H9 (cell line): ENCODE data around the gene LPP. TPM values are rescaled to one million over a fixed set of nuclear protein-coding genes. Genes with fewer than 3 reads are reported as not detected.

ENCODE experiments used
- DNase-seq: peaks from one replicate; pipeline ENCODE4 v3.0.0-alpha.2; 2017
- H2AFZ ChIP-seq: one replicate; pipeline ENCODE4 v1.6.1; 2013; ENCODE audit warnings: mild to moderate bottlenecking, low read length, control low read depth, moderate library complexity
- H2AK5ac ChIP-seq: 2 replicates; pipeline ENCODE4 v1.6.1; 2013; ENCODE audit warnings: low read length, control low read depth, mixed read lengths; ENCODE audit not compliant: insufficient read length
- H2BK120ac ChIP-seq: one replicate; pipeline ENCODE4 v1.6.1; 2013; ENCODE audit warnings: low read depth, mild to moderate bottlenecking, low read length, control low read depth, inconsistent platforms; ENCODE audit not compliant: poor library complexity, severe bottlenecking
- H2BK12ac ChIP-seq: 2 replicates; pipeline ENCODE4 v1.6.1; 2013; ENCODE audit warnings: low read length, control low read depth, mixed read lengths, low read depth; ENCODE audit not compliant: insufficient read length
- H2BK15ac ChIP-seq: 2 replicates; pipeline ENCODE4 v1.6.1; 2013; ENCODE audit warnings: low read depth, low read length, control low read depth
- H2BK20ac ChIP-seq: one replicate; pipeline ENCODE4 v1.6.1; 2013; ENCODE audit warnings: low read depth, mild to moderate bottlenecking, low read length, control low read depth, inconsistent platforms; ENCODE audit not compliant: poor library complexity, severe bottlenecking
- H2BK5ac ChIP-seq: 2 replicates; pipeline ENCODE4 v1.6.1; 2013; ENCODE audit warnings: low read length, control low read depth, mixed read lengths; ENCODE audit not compliant: insufficient read length
- H3K14ac ChIP-seq: 2 replicates; pipeline ENCODE4 v1.6.1; 2013; ENCODE audit warnings: low read length, control low read depth; ENCODE audit not compliant: insufficient read depth
- H3K18ac ChIP-seq: 2 replicates; pipeline ENCODE4 v1.6.1; 2013; ENCODE audit warnings: low read depth, mild to moderate bottlenecking, mixed read lengths, low read length, control low read depth; ENCODE audit not compliant: insufficient read length
- H3K23ac ChIP-seq: 2 replicates; pipeline ENCODE4 v1.6.1; 2013; ENCODE audit warnings: low read length, control low read depth, mixed read lengths, low read depth; ENCODE audit not compliant: insufficient read length
- H3K23me2 ChIP-seq: 2 replicates; pipeline ENCODE4 v1.6.1; 2013; ENCODE audit warnings: low read depth, mild to moderate bottlenecking, mixed read lengths, low read length, control low read depth; ENCODE audit not compliant: insufficient read length, poor library complexity, severe bottlenecking
- H3K27ac ChIP-seq: 2 replicates; pipeline ENCODE4 v1.5.1; 2013; ENCODE audit warnings: low read length, control low read depth, mixed read lengths, low read depth; ENCODE audit not compliant: insufficient read length
- H3K27me3 ChIP-seq: 2 replicates; pipeline ENCODE4 v1.6.1; 2013; ENCODE audit warnings: low read length, control low read depth, inconsistent platforms; ENCODE audit not compliant: insufficient read depth
- H3K4ac ChIP-seq: 2 replicates; pipeline ENCODE4 v1.6.1; 2013; ENCODE audit warnings: low read depth, mild to moderate bottlenecking, control low read depth, inconsistent platforms, low read length, moderate library complexity
- H3K4me1 ChIP-seq: 2 replicates; pipeline ENCODE4 v1.6.1; 2013; ENCODE audit warnings: low read length, control low read depth, inconsistent platforms; ENCODE audit not compliant: insufficient read depth
- H3K4me2 ChIP-seq: 2 replicates; pipeline ENCODE4 v1.6.1; 2013; ENCODE audit warnings: low read length, control low read depth, mixed read lengths; ENCODE audit not compliant: insufficient read length, insufficient read depth
- H3K56ac ChIP-seq: 2 replicates; pipeline ENCODE4 v1.6.1; 2013; ENCODE audit warnings: low read depth, mild to moderate bottlenecking, mixed read lengths, low read length, control low read depth; ENCODE audit not compliant: insufficient read length
- H3K79me1 ChIP-seq: 2 replicates; pipeline ENCODE4 v1.6.1; 2013; ENCODE audit warnings: low read depth, mild to moderate bottlenecking, moderate library complexity, low read length, control low read depth, inconsistent platforms; ENCODE audit not compliant: insufficient read depth, poor library complexity, severe bottlenecking
- H3K79me2 ChIP-seq: 2 replicates; pipeline ENCODE4 v1.6.1; 2013; ENCODE audit warnings: low read length, control low read depth, inconsistent platforms; ENCODE audit not compliant: insufficient read depth
- H3K9ac ChIP-seq: 2 replicates; pipeline ENCODE4 v1.6.1; 2013; ENCODE audit warnings: low read length, control low read depth, mixed read lengths; ENCODE audit not compliant: insufficient read length; ENCODE audit errors: extremely low read depth
- H3K9me3 ChIP-seq: one replicate; pipeline ENCODE4 v1.6.1; 2013; ENCODE audit warnings: low read depth, low read length, inconsistent platforms; ENCODE audit not compliant: control insufficient read depth
- H3T11ph ChIP-seq: one replicate; pipeline ENCODE4 v1.6.1; 2013; ENCODE audit warnings: mild to moderate bottlenecking, low read length, control low read depth, inconsistent platforms
- H4K20me1 ChIP-seq: one replicate; pipeline ENCODE4 v1.6.1; 2013; ENCODE audit not compliant: control insufficient read depth, insufficient read length, insufficient read depth
- H4K5ac ChIP-seq: 2 replicates; pipeline ENCODE4 v1.6.1; 2013; ENCODE audit warnings: low read depth, mild to moderate bottlenecking, mixed read lengths, low read length, control low read depth; ENCODE audit not compliant: insufficient read length
- H4K8ac ChIP-seq: replicated peaks from 2 replicates; pipeline ENCODE4 v1.6.1; 2013; ENCODE audit warnings: low read length, control low read depth, mixed read lengths, low read depth; ENCODE audit not compliant: insufficient read length
- H4K91ac ChIP-seq: 2 replicates; pipeline ENCODE4 v1.6.1; 2013; ENCODE audit warnings: low read depth, mild to moderate bottlenecking, moderate library complexity, mixed read lengths, low read length, control low read depth; ENCODE audit not compliant: insufficient read length
- H3K27ac Mint-ChIP-seq, 3 experiments: 2 replicates in 2 of 3; 3 replicates in 1 of 3; pipeline ENCODE4 v1.8.0; 2020 to 2021; ENCODE audit warnings: mixed read lengths in 3 of 3, mild to moderate bottlenecking in 1 of 3, moderate library complexity in 1 of 3
- H3K27me3 Mint-ChIP-seq: 2 replicates; pipeline ENCODE4 v1.8.0; 2021; ENCODE audit warnings: low read depth, mild to moderate bottlenecking, moderate library complexity, mixed read lengths
- H3K36me3 Mint-ChIP-seq, 3 experiments: 2 replicates in 2 of 3; 3 replicates in 1 of 3; pipeline ENCODE4 v1.8.0; 2020 to 2021; ENCODE audit warnings: low read depth in 3 of 3, mixed read lengths in 3 of 3; ENCODE audit not compliant: insufficient read depth in 1 of 3
- H3K4me1 Mint-ChIP-seq, 2 experiments: 2 replicates each; pipeline ENCODE4 v1.8.0; 2020; ENCODE audit warnings: mixed read lengths in 2 of 2
- H3K4me3 Mint-ChIP-seq, 2 experiments: 2 replicates in 1 of 2; 3 replicates in 1 of 2; pipeline ENCODE4 v1.8.0; 2020 to 2021; ENCODE audit warnings: mild to moderate bottlenecking in 2 of 2, mixed read lengths in 2 of 2, moderate library complexity in 1 of 2
- H3K9me3 Mint-ChIP-seq, 2 experiments: 2 replicates in 1 of 2; 3 replicates in 1 of 2; pipeline ENCODE4 v1.8.0; 2020; ENCODE audit warnings: mild to moderate bottlenecking in 2 of 2, mixed read lengths in 2 of 2, moderate library complexity in 1 of 2
- WGBS: extraction: QIAGEN DNeasy Blood & Tissue Kit; methylation state at CpG from one replicate; pipeline ENCODE4 v1.1.7; 2013; ENCODE audit warnings: missing lambda C conversion rate, low lambda C conversion rate, mixed read lengths; ENCODE audit not compliant: insufficient read length; ENCODE audit errors: extremely low coverage; 5-methylcytosine and 5-hydroxymethylcytosine counted together
- total RNA-seq: library from RNA; stranded (reverse); gene quantifications from 2 replicates; pipeline ENCODE4 v1.2.1, GENCODE V29; 2021
- TF ChIP-seq, protein P1 (sequence below): fragments of 200-600 bp; sonication (generic); conservative IDR thresholded peaks from 3 replicates; pipeline ENCODE4 v1.8.0; 2021; ENCODE audit warnings: antibody characterized with exemption, mild to moderate bottlenecking

The LPP gene
- total RNA-seq, 1 experiment from 2014 or later: 64.6 TPM

DNA sequence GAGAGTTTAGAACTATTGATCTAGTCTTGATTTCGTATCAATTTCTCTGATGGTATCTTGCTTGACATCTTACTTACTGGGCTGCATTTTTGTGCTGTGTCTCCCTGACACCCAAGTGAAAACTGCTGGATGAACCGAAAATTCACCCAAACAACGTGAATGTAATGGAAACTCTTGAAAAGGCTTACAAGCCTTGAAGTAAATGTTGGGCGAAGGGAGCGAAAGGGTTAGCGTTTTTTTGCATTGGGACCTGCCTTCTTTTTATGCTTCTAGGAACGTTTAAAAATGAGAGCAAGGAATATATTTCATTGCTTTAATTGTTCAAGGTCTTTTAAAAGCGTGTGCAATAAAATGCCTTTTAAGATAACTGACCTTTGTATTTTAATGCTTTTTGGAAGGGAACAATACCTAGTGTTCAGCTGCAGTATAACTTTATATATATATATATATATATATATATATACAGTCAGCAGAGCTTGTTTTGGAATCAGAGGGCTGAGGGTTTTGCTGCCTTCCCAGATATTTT, 94.1 kb downstream of the LPP start:
- no CpG with 5 or more reads among the region's 8 CpGs for WGBS
- H2BK5ac ChIP-seq: no peak overlapping the region

More for the DNA sequence above, 94.1 kb downstream of the LPP start:
- Mint-ChIP-seq H3K4me3 (no peak overlapping the region), H3K27me3 (no peaks in the 10 kb centered on the region), H3K9me3 (peaks cover 0 to 7% of the 10 kb centered on the region in 2 experiments; a peak in 3 of 5 replicates), H3K36me3 (peaks cover 0 to 5% (median 0%) of the 10 kb centered on the region in 3 experiments; a peak in 3 of 7 replicates), H3K27ac (no peak overlapping the region), H3K4me1 (no peaks in the 10 kb centered on the region)
- H4K8ac ChIP-seq: no peak overlapping the region
- no peak overlapping the region for H3T11ph ChIP-seq
- H3K9me3 ChIP-seq: no peaks in the 10 kb centered on the region
- no peak overlapping the region for H3K14ac ChIP-seq
- H4K20me1 ChIP-seq: no peaks in the 10 kb centered on the region
- H3K4me2 ChIP-seq: no peak overlapping the region
- H3K56ac ChIP-seq: no peak overlapping the region
- no peaks in the 10 kb centered on the region; the same call in 1 of the 2 replicates for H3K79me2 ChIP-seq
- H2BK120ac ChIP-seq: no peak overlapping the region
- no peaks in the 10 kb centered on the region for H3K27me3 ChIP-seq
- H2BK15ac ChIP-seq: no peak overlapping the region
- no peak overlapping the region for H4K5ac ChIP-seq
- no peak overlapping the region for H3K18ac ChIP-seq
- H2AFZ ChIP-seq: no peak overlapping the region
- no peak overlapping the region for H2BK12ac ChIP-seq
- H3K23ac ChIP-seq: no peak overlapping the region
- H2BK20ac ChIP-seq: no peak overlapping the region
- no peak overlapping the region for H3K9ac ChIP-seq
- H3K79me1 ChIP-seq: no peaks in the 10 kb centered on the region
- no peak overlapping the region for H3K27ac ChIP-seq
- H3K23me2 ChIP-seq: no peaks in the 10 kb centered on the region
- no peaks in the 10 kb centered on the region; the same call in 1 of the 2 replicates for H3K4me1 ChIP-seq
- H4K91ac ChIP-seq: no peak overlapping the region
- TF ChIP-seq, protein P1, sequence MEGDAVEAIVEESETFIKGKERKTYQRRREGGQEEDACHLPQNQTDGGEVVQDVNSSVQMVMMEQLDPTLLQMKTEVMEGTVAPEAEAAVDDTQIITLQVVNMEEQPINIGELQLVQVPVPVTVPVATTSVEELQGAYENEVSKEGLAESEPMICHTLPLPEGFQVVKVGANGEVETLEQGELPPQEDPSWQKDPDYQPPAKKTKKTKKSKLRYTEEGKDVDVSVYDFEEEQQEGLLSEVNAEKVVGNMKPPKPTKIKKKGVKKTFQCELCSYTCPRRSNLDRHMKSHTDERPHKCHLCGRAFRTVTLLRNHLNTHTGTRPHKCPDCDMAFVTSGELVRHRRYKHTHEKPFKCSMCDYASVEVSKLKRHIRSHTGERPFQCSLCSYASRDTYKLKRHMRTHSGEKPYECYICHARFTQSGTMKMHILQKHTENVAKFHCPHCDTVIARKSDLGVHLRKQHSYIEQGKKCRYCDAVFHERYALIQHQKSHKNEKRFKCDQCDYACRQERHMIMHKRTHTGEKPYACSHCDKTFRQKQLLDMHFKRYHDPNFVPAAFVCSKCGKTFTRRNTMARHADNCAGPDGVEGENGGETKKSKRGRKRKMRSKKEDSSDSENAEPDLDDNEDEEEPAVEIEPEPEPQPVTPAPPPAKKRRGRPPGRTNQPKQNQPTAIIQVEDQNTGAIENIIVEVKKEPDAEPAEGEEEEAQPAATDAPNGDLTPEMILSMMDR: no peak
- no peak overlapping the region for H3K4ac ChIP-seq
- H2AK5ac ChIP-seq: no peak overlapping the region
- no peak for DNase-seq
